Left renal cortex interstitium (tissue), 4 donors: Measurements from ENCODE around the gene BTBD16. TPM values are rescaled to one million over a fixed set of nuclear protein-coding genes. Genes with fewer than 3 reads are reported as not detected.

Experiments
- DNase-seq, 4 donors: peaks; one replicate each; pipeline ENCODE4 v3.0.0-alpha.2; 2013; ENCODE audit warnings: low read depth in 4 of 4, low spot score in 2 of 4, missing footprints in 1 of 4
- polyA plus RNA-seq, 4 donors: library from polyadenylated mRNA; unstranded; fragments of 120-200 nt; gene quantifications; one replicate each; pipeline ENCODE4 v1.2.1, GENCODE V29; 2013; ENCODE audit not compliant: insufficient read length in 4 of 4

BTBD16 gene
- polyA plus RNA-seq, 4 donors, result 0.45 to 1.8 (median 1.1) TPM

GRCh38 chr10:122246830-122247520, 24.1 kb upstream of the BTBD16 start:
- DNase-seq, result no peak

- DNase-seq, result no peak
Measured at GRCh38 chr10:122248356-122249302, 22.5 kb upstream of the BTBD16 start.

- no peak for DNase-seq
Measured at GRCh38 chr10:122249303-122249850, 21.7 kb upstream of the BTBD16 start.

- DNase-seq, result no peak
Measured at GRCh38 chr10:122249991-122250750, 20.9 kb upstream of the BTBD16 start.

GRCh38 chr10:122251459-122252255, 19.4 kb upstream of the BTBD16 start:
- DNase-seq, result no peak

GRCh38 chr10:122252805-122253204, 18.3 kb upstream of the BTBD16 start:
- no peak for DNase-seq

- no peak for DNase-seq
Measured at GRCh38 chr10:122253605-122254004, 17.5 kb upstream of the BTBD16 start.

- no peak for DNase-seq
Measured at GRCh38 chr10:122254831-122255230, 16.3 kb upstream of the BTBD16 start.

- no peak for DNase-seq
Measured at GRCh38 chr10:122255509-122256301, 15.4 kb upstream of the BTBD16 start.

- DNase-seq, result no peak
Measured at GRCh38 chr10:122257041-122257440, 14.1 kb upstream of the BTBD16 start.

- DNase-seq, result no peak
Measured at GRCh38 chr10:122258136-122259074, 12.7 kb upstream of the BTBD16 start.

GRCh38 chr10:122259075-122259466, 12.0 kb upstream of the BTBD16 start:
- DNase-seq, result no peak

- DNase-seq, result no peak
Measured at GRCh38 chr10:122261584-122261983, 9.5 kb upstream of the BTBD16 start.

GRCh38 chr10:122263971-122264370, 7.1 kb upstream of the BTBD16 start:
- no peak for DNase-seq

GRCh38 chr10:122264436-122264835, 6.7 kb upstream of the BTBD16 start:
- DNase-seq, result no peak

GRCh38 chr10:122264931-122265330, 6.2 kb upstream of the BTBD16 start:
- no peak for DNase-seq

GRCh38 chr10:122265896-122266295, 5.2 kb upstream of the BTBD16 start:
- DNase-seq, result peak in 1 of 4 donors; percentile 36
